Thymus (tissue), 11 donors: Measurements from ENCODE around the gene CFAP99. TPM values are rescaled to one million over a fixed set of nuclear protein-coding genes. Genes with fewer than 3 reads are reported as not detected.

Experiments
- DNase-seq, 9 donors: peaks; one replicate each; pipeline ENCODE4 v3.0.0-alpha.2; 2013; ENCODE audit warnings: low spot score in 9 of 9, low read depth in 6 of 9, missing footprints in 1 of 9
- H3K27ac ChIP-seq, 2 donors: one replicate each; pipeline ENCODE4 v1.5.1; 2013; ENCODE audit warnings: control low read depth in 1 of 2, low read depth in 1 of 2, low read length in 1 of 2, mild to moderate bottlenecking in 1 of 2, moderate library complexity in 1 of 2
- H3K27me3 ChIP-seq, 2 donors: one replicate each; pipeline ENCODE4 v1.5.1; 2013; ENCODE audit warnings: low read length in 1 of 2; ENCODE audit not compliant: control insufficient read depth in 2 of 2, insufficient read depth in 1 of 2
- H3K36me3 ChIP-seq, 2 donors: one replicate each; pipeline ENCODE4 v1.5.1; 2013; ENCODE audit warnings: low read length in 1 of 2, mild to moderate bottlenecking in 1 of 2, moderate library complexity in 1 of 2; ENCODE audit not compliant: control insufficient read depth in 2 of 2, insufficient read depth in 2 of 2
- H3K4me1 ChIP-seq, 2 donors: one replicate each; pipeline ENCODE4 v1.5.1; 2013; ENCODE audit warnings: low read length in 2 of 2; ENCODE audit not compliant: control insufficient read depth in 2 of 2, insufficient read depth in 2 of 2
- H3K4me3 ChIP-seq, 2 donors: one replicate each; pipeline ENCODE4 v1.5.1; 2013; ENCODE audit warnings: low read length in 2 of 2, control low read depth in 1 of 2, mild to moderate bottlenecking in 1 of 2
- H3K9me3 ChIP-seq, 2 donors: one replicate each; pipeline ENCODE4 v1.5.1; 2013; ENCODE audit warnings: low read length in 1 of 2, mild to moderate bottlenecking in 1 of 2; ENCODE audit not compliant: control insufficient read depth in 2 of 2, insufficient read depth in 1 of 2
- WGBS: extraction: QIAGEN DNeasy Blood & Tissue Kit; methylation state at CpG from one replicate; pipeline ENCODE4 v1.1.7; 2013; 5-methylcytosine and 5-hydroxymethylcytosine counted together
- polyA plus RNA-seq: library from polyadenylated mRNA; stranded (reverse); fragments of 200-250 nt; gene quantifications from one replicate; pipeline ENCODE4 v1.2.3, GENCODE V29; 2013
- total RNA-seq: library from RNA; stranded (reverse); fragments of 120-200 nt; gene quantifications from one replicate; pipeline ENCODE4 v1.2.4, GENCODE V29; 2013
- donor health status: healthy.

The CFAP99 gene
- total and polyA plus RNA-seq, 2 donors, result 0.18 to 0.19 TPM

GRCh38 chr4:2438822-2439718, 20.3 kb downstream of the CFAP99 start:
- H3K36me3 ChIP-seq, result no peaks in the 10 kb centered on the region
- H3K9me3 ChIP-seq, result no peaks in the 10 kb centered on the region
- peaks cover 0 to 6% of the 10 kb centered on the region in 2 donors for H3K4me1 ChIP-seq
- peaks cover 0 to 14% of the 10 kb centered on the region in 2 donors for H3K27me3 ChIP-seq
- no peak overlapping the region for H3K27ac ChIP-seq
- H3K4me3 ChIP-seq, result no peak overlapping the region
- DNase-seq, result no peak
- 92% methylated on average over 16 of the region's 16 CpGs for WGBS

- 60% methylated on average over 14 of the region's 14 CpGs for WGBS
- peaks cover 0 to 6% of the 10 kb centered on the region in 2 donors for H3K4me1 ChIP-seq
- H3K27me3 ChIP-seq, result peaks cover 0 to 7% of the 10 kb centered on the region in 2 donors
- no peak overlapping the region for H3K27ac ChIP-seq
- DNase-seq, result peak in 8 of 9 donors; percentile 27 to 78 (median 56)
- no peaks in the 10 kb centered on the region for H3K36me3 ChIP-seq
- H3K4me3 ChIP-seq, result no peak overlapping the region
- no peaks in the 10 kb centered on the region for H3K9me3 ChIP-seq
These were observed 22.8 kb downstream of the CFAP99 start for GRCh38 chr4:2441393-2442174.

GRCh38 chr4:2442175-2442993, 23.6 kb downstream of the CFAP99 start:
- WGBS, result 91% methylated on average over 20 of the region's 20 CpGs
- Histone ChIP-seq H3K4me1 (peaks cover 0 to 6% of the 10 kb centered on the region in 2 donors), H3K27ac (no peak overlapping the region), H3K27me3 (peaks cover 0 to 2% of the 10 kb centered on the region in 2 donors), H3K4me3 (no peak overlapping the region), H3K36me3 (no peaks in the 10 kb centered on the region), H3K9me3 (no peaks in the 10 kb centered on the region)
- no peak for DNase-seq

- no peak for DNase-seq
- Histone ChIP-seq H3K4me1 (peaks cover 0 to 6% of the 10 kb centered on the region in 2 donors), H3K4me3 (no peak overlapping the region), H3K36me3 (no peaks in the 10 kb centered on the region), H3K9me3 (no peaks in the 10 kb centered on the region), H3K27ac (no peak overlapping the region), H3K27me3 (peaks cover 0 to 2% of the 10 kb centered on the region in 2 donors)
- WGBS, result 92% methylated on average over 20 of the region's 20 CpGs
These were observed 24.4 kb downstream of the CFAP99 start for GRCh38 chr4:2443061-2443730.

- Histone ChIP-seq H3K4me1 (peaks cover 0 to 6% of the 10 kb centered on the region in 2 donors), H3K9me3 (no peaks in the 10 kb centered on the region), H3K27me3 (peaks cover 0 to 2% of the 10 kb centered on the region in 2 donors), H3K4me3 (no peak overlapping the region), H3K36me3 (no peaks in the 10 kb centered on the region), H3K27ac (no peak overlapping the region)
- no peak for DNase-seq
- 93% methylated on average over 7 of the region's 7 CpGs for WGBS
These were observed 25.4 kb downstream of the CFAP99 start for GRCh38 chr4:2443956-2444740.

- Histone ChIP-seq H3K36me3 (no peaks in the 10 kb centered on the region), H3K9me3 (peaks cover 0 to 1% of the 10 kb centered on the region in 2 donors), H3K27me3 (peaks cover 0 to 2% of the 10 kb centered on the region in 2 donors), H3K27ac (no peak overlapping the region), H3K4me3 (no peak overlapping the region), H3K4me1 (peaks cover 0 to 6% of the 10 kb centered on the region in 2 donors)
- no peak for DNase-seq
- 97% methylated on average over 9 of the region's 9 CpGs for WGBS
These were observed 26.4 kb downstream of the CFAP99 start for GRCh38 chr4:2445130-2445529.

- H3K27me3 ChIP-seq, result peaks cover 0 to 2% of the 10 kb centered on the region in 2 donors
- 97% methylated on average over 6 of the region's 6 CpGs for WGBS
These were observed 26.8 kb downstream of the CFAP99 start for GRCh38 chr4:2445571-2445970.

More at GRCh38 chr4:2445571-2445970, 26.8 kb downstream of the CFAP99 start:
- no peak overlapping the region for H3K27ac ChIP-seq
- DNase-seq, result no peak
- H3K4me3 ChIP-seq, result no peak overlapping the region
- no peaks in the 10 kb centered on the region for H3K36me3 ChIP-seq
- peaks cover 0 to 6% of the 10 kb centered on the region in 2 donors for H3K4me1 ChIP-seq
- H3K9me3 ChIP-seq, result peaks cover 0 to 1% of the 10 kb centered on the region in 2 donors
